ENCODE measurements around the gene B4GALT7. TPM values are rescaled to one million over a fixed set of nuclear protein-coding genes. Genes with fewer than 3 reads are reported as not detected.
"Not testable (repeated sequence)": the region's sequence is repeated elsewhere in the genome, so short reads cannot be mapped to it uniquely, and the experiment has no call there.

B4GALT7 gene
- total RNA-seq, 2 donors from 2014 or later, result 17.1 to 17.6 TPM

GRCh38 chr5:177607115-177607451 lies 7.2 kb downstream of the B4GALT7 start:
- DNase-seq (ENCODE audit: low spot score), result no peak
- intact Hi-C loops (cut with DNase I), result no loop called here

GRCh38 chr5:177607452-177608192 lies 7.7 kb downstream of the B4GALT7 start:
- peak; percentile 92 for DNase-seq (ENCODE audit: low spot score)
- intact Hi-C loops (cut with DNase I), result no loop called here

- intact Hi-C loops (cut with DNase I), result no loop called here
- no peak for DNase-seq (ENCODE audit: low spot score)
Measured at GRCh38 chr5:177608243-177609075, 8.5 kb downstream of the B4GALT7 start.

DNA sequence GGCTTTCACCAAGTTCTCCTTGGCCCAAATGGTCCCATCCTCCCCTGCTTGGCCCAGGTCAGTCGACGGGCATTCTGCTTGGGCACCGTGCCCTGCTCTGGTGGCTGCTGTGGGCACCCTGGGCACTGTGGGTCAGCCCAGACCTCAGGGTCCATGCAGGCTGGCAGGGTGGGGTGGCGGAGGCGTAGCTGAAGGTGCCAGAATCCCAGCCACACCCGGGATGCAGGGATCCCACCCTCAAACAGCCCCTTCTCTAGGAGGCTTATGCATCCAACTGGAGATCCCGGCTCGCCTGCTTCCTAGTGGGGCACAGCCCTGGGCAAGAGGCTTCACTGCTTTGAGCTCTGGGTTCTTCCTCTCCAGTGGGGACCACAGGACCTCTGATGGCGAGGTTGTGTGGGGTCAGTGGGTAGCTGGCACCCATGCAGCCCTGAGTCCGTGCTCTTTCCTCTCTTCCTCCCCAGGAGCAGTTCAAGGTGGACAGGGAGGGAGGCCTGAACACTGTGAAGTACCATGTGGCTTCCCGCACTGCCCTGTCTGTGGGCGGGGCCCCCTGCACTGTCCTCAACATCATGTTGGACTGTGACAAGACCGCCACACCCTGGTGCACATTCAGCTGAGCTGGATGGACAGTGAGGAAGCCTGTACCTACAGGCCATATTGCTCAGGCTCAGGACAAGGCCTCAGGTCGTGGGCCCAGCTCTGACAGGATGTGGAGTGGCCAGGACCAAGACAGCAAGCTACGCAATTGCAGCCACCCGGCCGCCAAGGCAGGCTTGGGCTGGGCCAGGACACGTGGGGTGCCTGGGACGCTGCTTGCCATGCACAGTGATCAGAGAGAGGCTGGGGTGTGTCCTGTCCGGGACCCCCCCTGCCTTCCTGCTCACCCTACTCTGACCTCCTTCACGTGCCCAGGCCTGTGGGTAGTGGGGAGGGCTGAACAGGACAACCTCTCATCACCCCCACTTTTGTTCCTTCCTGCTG lies 9.4 kb downstream of the B4GALT7 start:
- DNase-seq (ENCODE audit: low spot score), result peak; percentile 80
- intact Hi-C loops (cut with DNase I), result no loop called here

GRCh38 chr5:177610131-177610769 lies 10.3 kb downstream of the B4GALT7 start:
- intact Hi-C loops (cut with DNase I), result no loop called here
- DNase-seq (ENCODE audit: low spot score), result no peak

GRCh38 chr5:177610770-177611445 lies 11.0 kb downstream of the B4GALT7 start:
- no peak for DNase-seq (ENCODE audit: low spot score)
- intact Hi-C loops (cut with DNase I), result no loop called here

- intact Hi-C loops (cut with DNase I), result no loop called here
- DNase-seq (ENCODE audit: low spot score), result no peak
Measured at GRCh38 chr5:177611446-177612214, 11.7 kb downstream of the B4GALT7 start.

- intact Hi-C loops (cut with DNase I), result no loop called here
- no peak for DNase-seq (ENCODE audit: low spot score)
Measured at GRCh38 chr5:177612215-177612673, 12.3 kb downstream of the B4GALT7 start.

- DNase-seq (ENCODE audit: low spot score), result no peak
- intact Hi-C loops (cut with DNase I), result no loop called here
Measured at GRCh38 chr5:177620560-177620959, 20.6 kb downstream of the B4GALT7 start.

DNA sequence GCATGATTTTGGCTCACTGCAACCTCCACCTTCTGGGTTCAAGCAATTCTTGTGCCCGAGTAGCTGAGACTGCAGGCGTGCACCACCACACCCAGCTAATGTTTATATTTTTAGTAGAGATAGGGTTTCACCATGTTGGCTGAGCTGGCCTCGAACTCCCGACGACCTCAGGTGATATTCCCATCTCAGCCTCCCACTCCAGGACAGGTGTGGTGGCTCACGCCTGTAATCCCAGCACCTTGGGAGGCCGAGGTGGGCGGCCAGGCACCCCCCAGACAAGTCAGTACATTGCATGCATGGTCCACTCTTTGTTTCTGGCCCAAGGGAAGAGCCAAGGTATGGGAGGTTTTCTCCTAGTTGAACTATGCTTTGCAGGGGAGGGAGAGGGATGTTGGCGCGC lies 24.2 kb downstream of the B4GALT7 start:
- peak; percentile 67 for DNase-seq (ENCODE audit: low spot score)
- intact Hi-C loops (cut with DNase I), result not testable (repeated sequence)

DNA sequence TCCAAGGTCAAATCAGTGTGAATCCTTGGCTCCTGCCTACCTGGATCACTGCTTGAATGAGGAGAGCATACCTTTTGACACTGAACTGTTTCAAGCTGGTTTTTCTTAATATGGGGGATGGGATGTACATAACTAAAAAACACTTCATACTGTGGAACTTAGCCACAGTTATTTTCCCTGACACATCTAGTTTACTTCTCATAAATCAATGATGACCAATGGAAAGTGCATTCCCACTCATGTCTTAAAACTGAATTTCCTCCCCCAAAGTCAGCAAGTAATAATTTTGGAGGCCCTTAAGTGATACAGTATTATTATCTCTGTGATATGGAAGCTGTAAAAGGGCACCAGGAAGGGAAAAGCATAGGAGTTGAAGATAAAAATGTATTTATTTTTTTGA lies 30.3 kb downstream of the B4GALT7 start:
- intact Hi-C loops (cut with DNase I); DNase-seq (ENCODE audit: low spot score): not testable (repeated sequence)

DNA sequence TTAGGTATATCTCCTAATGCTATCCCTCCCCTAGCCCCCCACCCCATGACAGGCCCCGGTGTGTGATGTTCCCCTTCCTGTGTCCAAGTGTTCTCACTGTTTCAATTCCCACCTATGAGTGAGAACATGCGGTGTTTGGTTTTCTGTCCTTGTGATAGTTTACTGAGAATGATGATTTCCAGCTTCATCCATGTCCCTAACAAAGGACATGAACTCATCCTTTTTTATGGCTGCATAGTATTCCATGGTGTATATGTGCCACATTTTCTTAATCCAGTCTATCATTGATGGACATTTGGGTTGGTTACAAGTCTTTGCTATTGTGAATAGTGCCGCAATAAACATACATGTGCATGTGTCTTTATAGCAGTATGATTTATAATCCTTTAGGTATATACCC lies 35.0 kb downstream of the B4GALT7 start:
- DNase-seq (ENCODE audit: low spot score); intact Hi-C loops (cut with DNase I): not testable (repeated sequence)

DNA sequence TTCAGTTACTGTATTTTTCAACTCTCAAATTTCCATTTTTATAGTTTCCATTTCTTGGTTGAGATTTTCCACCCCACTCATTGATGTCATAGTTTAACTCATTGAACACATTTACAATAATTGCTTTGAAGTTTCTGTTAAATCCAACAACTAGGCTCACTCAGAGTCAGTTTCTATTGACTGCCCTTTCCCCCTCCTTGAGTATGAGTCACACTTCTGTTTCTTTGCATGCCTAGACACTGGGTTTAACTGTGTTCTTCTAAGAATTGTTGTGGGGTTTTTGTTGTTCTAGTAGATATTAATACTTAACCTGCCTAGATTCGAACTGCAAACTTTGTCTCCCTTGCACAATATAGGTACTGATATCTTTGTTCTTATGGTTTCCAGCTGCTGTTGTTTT lies 45.5 kb downstream of the B4GALT7 start:
- intact Hi-C loops (cut with DNase I); DNase-seq (ENCODE audit: low spot score): not testable (repeated sequence)

DNA sequence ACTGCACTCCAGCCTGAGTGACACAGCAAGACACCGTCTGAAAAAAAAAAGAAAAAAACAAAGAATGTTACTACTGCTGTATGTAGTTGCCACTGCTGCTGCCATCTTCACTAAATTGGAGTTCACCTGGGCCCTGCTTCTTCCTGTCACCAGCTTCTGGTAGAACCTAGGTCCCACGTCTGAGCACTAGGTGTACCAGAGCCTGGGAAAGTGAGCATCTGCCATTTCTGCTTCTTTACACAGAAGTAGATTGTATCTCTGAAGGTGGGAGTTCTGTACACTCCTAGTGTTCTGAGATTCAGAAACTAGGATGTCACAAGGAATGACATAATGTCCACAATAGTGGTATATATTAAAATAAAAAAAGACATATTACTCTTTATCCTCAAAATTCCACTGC lies 51.3 kb downstream of the B4GALT7 start:
- intact Hi-C loops (cut with DNase I); DNase-seq (ENCODE audit: low spot score): not testable (repeated sequence)

GRCh38 chr5:177657846-177658245 lies 57.9 kb downstream of the B4GALT7 start:
- intact Hi-C loops (cut with DNase I); DNase-seq (ENCODE audit: low spot score): not testable (repeated sequence)

DNA sequence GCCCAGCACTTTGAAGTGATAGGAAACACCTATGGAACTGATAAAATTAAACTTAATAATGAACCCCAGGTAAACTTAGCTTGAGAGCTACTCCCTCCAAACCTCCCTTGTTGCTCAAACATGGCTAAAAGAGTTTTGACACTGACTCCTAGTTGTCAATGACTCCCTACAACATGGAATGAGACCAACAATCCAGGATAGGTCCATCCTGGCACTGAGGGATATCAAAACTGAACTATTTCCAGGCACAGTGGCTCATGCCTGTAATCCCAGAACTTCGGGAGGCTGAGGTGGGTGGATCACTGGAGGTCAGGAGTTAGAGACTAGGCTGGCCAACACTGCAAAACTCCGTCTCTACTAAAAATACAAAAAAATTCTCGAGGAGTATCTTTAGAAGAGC lies 58.6 kb downstream of the B4GALT7 start:
- DNase-seq (ENCODE audit: low spot score), result not testable (repeated sequence)

More for the DNA sequence above, 58.6 kb downstream of the B4GALT7 start:
- intact Hi-C loops (cut with DNase I), result not testable (repeated sequence)

Measured in posterior vena cava (tissue), 2 donors.